H9 (cell line): ENCODE measurements around the gene PHLDB1. TPM values are rescaled to one million over a fixed set of nuclear protein-coding genes. Genes with fewer than 3 reads are reported as not detected.

ENCODE experiments used
- DNase-seq: peaks from one replicate; pipeline ENCODE4 v3.0.0-alpha.2; 2017
- H2AFZ ChIP-seq: one replicate; pipeline ENCODE4 v1.6.1; 2013; ENCODE audit warnings: mild to moderate bottlenecking, low read length, control low read depth, moderate library complexity
- H2AK5ac ChIP-seq: 2 replicates; pipeline ENCODE4 v1.6.1; 2013; ENCODE audit warnings: low read length, control low read depth, mixed read lengths; ENCODE audit not compliant: insufficient read length
- H2BK120ac ChIP-seq: one replicate; pipeline ENCODE4 v1.6.1; 2013; ENCODE audit warnings: low read depth, mild to moderate bottlenecking, low read length, control low read depth, inconsistent platforms; ENCODE audit not compliant: poor library complexity, severe bottlenecking
- H2BK12ac ChIP-seq: 2 replicates; pipeline ENCODE4 v1.6.1; 2013; ENCODE audit warnings: low read length, control low read depth, mixed read lengths, low read depth; ENCODE audit not compliant: insufficient read length
- H2BK15ac ChIP-seq: 2 replicates; pipeline ENCODE4 v1.6.1; 2013; ENCODE audit warnings: low read depth, low read length, control low read depth
- H2BK20ac ChIP-seq: one replicate; pipeline ENCODE4 v1.6.1; 2013; ENCODE audit warnings: low read depth, mild to moderate bottlenecking, low read length, control low read depth, inconsistent platforms; ENCODE audit not compliant: poor library complexity, severe bottlenecking
- H2BK5ac ChIP-seq: 2 replicates; pipeline ENCODE4 v1.6.1; 2013; ENCODE audit warnings: low read length, control low read depth, mixed read lengths; ENCODE audit not compliant: insufficient read length
- H3K14ac ChIP-seq: 2 replicates; pipeline ENCODE4 v1.6.1; 2013; ENCODE audit warnings: low read length, control low read depth; ENCODE audit not compliant: insufficient read depth
- H3K18ac ChIP-seq: 2 replicates; pipeline ENCODE4 v1.6.1; 2013; ENCODE audit warnings: low read depth, mild to moderate bottlenecking, mixed read lengths, low read length, control low read depth; ENCODE audit not compliant: insufficient read length
- H3K23ac ChIP-seq: 2 replicates; pipeline ENCODE4 v1.6.1; 2013; ENCODE audit warnings: low read length, control low read depth, mixed read lengths, low read depth; ENCODE audit not compliant: insufficient read length
- H3K23me2 ChIP-seq: 2 replicates; pipeline ENCODE4 v1.6.1; 2013; ENCODE audit warnings: low read depth, mild to moderate bottlenecking, mixed read lengths, low read length, control low read depth; ENCODE audit not compliant: insufficient read length, poor library complexity, severe bottlenecking
- H3K27ac ChIP-seq: 2 replicates; pipeline ENCODE4 v1.5.1; 2013; ENCODE audit warnings: low read length, control low read depth, mixed read lengths, low read depth; ENCODE audit not compliant: insufficient read length
- H3K27me3 ChIP-seq: 2 replicates; pipeline ENCODE4 v1.6.1; 2013; ENCODE audit warnings: low read length, control low read depth, inconsistent platforms; ENCODE audit not compliant: insufficient read depth
- H3K4ac ChIP-seq: 2 replicates; pipeline ENCODE4 v1.6.1; 2013; ENCODE audit warnings: low read depth, mild to moderate bottlenecking, control low read depth, inconsistent platforms, low read length, moderate library complexity
- H3K4me1 ChIP-seq: 2 replicates; pipeline ENCODE4 v1.6.1; 2013; ENCODE audit warnings: low read length, control low read depth, inconsistent platforms; ENCODE audit not compliant: insufficient read depth
- H3K4me2 ChIP-seq: 2 replicates; pipeline ENCODE4 v1.6.1; 2013; ENCODE audit warnings: low read length, control low read depth, mixed read lengths; ENCODE audit not compliant: insufficient read length, insufficient read depth
- H3K56ac ChIP-seq: 2 replicates; pipeline ENCODE4 v1.6.1; 2013; ENCODE audit warnings: low read depth, mild to moderate bottlenecking, mixed read lengths, low read length, control low read depth; ENCODE audit not compliant: insufficient read length
- H3K79me1 ChIP-seq: 2 replicates; pipeline ENCODE4 v1.6.1; 2013; ENCODE audit warnings: low read depth, mild to moderate bottlenecking, moderate library complexity, low read length, control low read depth, inconsistent platforms; ENCODE audit not compliant: insufficient read depth, poor library complexity, severe bottlenecking
- H3K79me2 ChIP-seq: 2 replicates; pipeline ENCODE4 v1.6.1; 2013; ENCODE audit warnings: low read length, control low read depth, inconsistent platforms; ENCODE audit not compliant: insufficient read depth
- H3K9ac ChIP-seq: 2 replicates; pipeline ENCODE4 v1.6.1; 2013; ENCODE audit warnings: low read length, control low read depth, mixed read lengths; ENCODE audit not compliant: insufficient read length; ENCODE audit errors: extremely low read depth
- H3K9me3 ChIP-seq: one replicate; pipeline ENCODE4 v1.6.1; 2013; ENCODE audit warnings: low read depth, low read length, inconsistent platforms; ENCODE audit not compliant: control insufficient read depth
- H3T11ph ChIP-seq: one replicate; pipeline ENCODE4 v1.6.1; 2013; ENCODE audit warnings: mild to moderate bottlenecking, low read length, control low read depth, inconsistent platforms
- H4K20me1 ChIP-seq: one replicate; pipeline ENCODE4 v1.6.1; 2013; ENCODE audit not compliant: control insufficient read depth, insufficient read length, insufficient read depth
- H4K5ac ChIP-seq: 2 replicates; pipeline ENCODE4 v1.6.1; 2013; ENCODE audit warnings: low read depth, mild to moderate bottlenecking, mixed read lengths, low read length, control low read depth; ENCODE audit not compliant: insufficient read length
- H4K8ac ChIP-seq: replicated peaks from 2 replicates; pipeline ENCODE4 v1.6.1; 2013; ENCODE audit warnings: low read length, control low read depth, mixed read lengths, low read depth; ENCODE audit not compliant: insufficient read length
- H4K91ac ChIP-seq: 2 replicates; pipeline ENCODE4 v1.6.1; 2013; ENCODE audit warnings: low read depth, mild to moderate bottlenecking, moderate library complexity, mixed read lengths, low read length, control low read depth; ENCODE audit not compliant: insufficient read length
- H3K27ac Mint-ChIP-seq, 3 experiments: 2 replicates in 2 of 3; 3 replicates in 1 of 3; pipeline ENCODE4 v1.8.0; 2020 to 2021; ENCODE audit warnings: mixed read lengths in 3 of 3, mild to moderate bottlenecking in 1 of 3, moderate library complexity in 1 of 3
- H3K27me3 Mint-ChIP-seq: 2 replicates; pipeline ENCODE4 v1.8.0; 2021; ENCODE audit warnings: low read depth, mild to moderate bottlenecking, moderate library complexity, mixed read lengths
- H3K36me3 Mint-ChIP-seq, 3 experiments: 2 replicates in 2 of 3; 3 replicates in 1 of 3; pipeline ENCODE4 v1.8.0; 2020 to 2021; ENCODE audit warnings: low read depth in 3 of 3, mixed read lengths in 3 of 3; ENCODE audit not compliant: insufficient read depth in 1 of 3
- H3K4me1 Mint-ChIP-seq, 2 experiments: 2 replicates each; pipeline ENCODE4 v1.8.0; 2020; ENCODE audit warnings: mixed read lengths in 2 of 2
- H3K4me3 Mint-ChIP-seq, 2 experiments: 2 replicates in 1 of 2; 3 replicates in 1 of 2; pipeline ENCODE4 v1.8.0; 2020 to 2021; ENCODE audit warnings: mild to moderate bottlenecking in 2 of 2, mixed read lengths in 2 of 2, moderate library complexity in 1 of 2
- H3K9me3 Mint-ChIP-seq, 2 experiments: 2 replicates in 1 of 2; 3 replicates in 1 of 2; pipeline ENCODE4 v1.8.0; 2020; ENCODE audit warnings: mild to moderate bottlenecking in 2 of 2, mixed read lengths in 2 of 2, moderate library complexity in 1 of 2
- CTCF ChIP-seq: fragments of 200-600 bp; sonication (generic); conservative IDR thresholded peaks from 3 replicates; pipeline ENCODE4 v1.8.0; 2021; ENCODE audit warnings: antibody characterized with exemption, mild to moderate bottlenecking
- WGBS: extraction: QIAGEN DNeasy Blood & Tissue Kit; methylation state at CpG from one replicate; pipeline ENCODE4 v1.1.7; 2013; ENCODE audit warnings: missing lambda C conversion rate, low lambda C conversion rate, mixed read lengths; ENCODE audit not compliant: insufficient read length; ENCODE audit errors: extremely low coverage; 5-methylcytosine and 5-hydroxymethylcytosine counted together
- total RNA-seq: library from RNA; stranded (reverse); gene quantifications from 2 replicates; pipeline ENCODE4 v1.2.1, GENCODE V29; 2021

Gene PHLDB1
- total RNA-seq, 1 experiment from 2014 or later = 56.0 TPM

- H3K9me3 Mint-ChIP-seq = no peaks in the 10 kb centered on the region
- H4K20me1 ChIP-seq = peaks cover 2% of the 10 kb centered on the region
- peak; percentile 47 for DNase-seq
- H3K23me2 ChIP-seq = no peaks in the 10 kb centered on the region
- no peak overlapping the region for H3K18ac ChIP-seq
- no peak overlapping the region for H3K4me3 Mint-ChIP-seq
- H3K79me1 ChIP-seq = no peaks in the 10 kb centered on the region
- H4K5ac ChIP-seq = no peak overlapping the region
- H2BK5ac ChIP-seq = no peak overlapping the region
- H3K9ac ChIP-seq = no peak overlapping the region
- H3K27ac ChIP-seq = no peak overlapping the region
- H2BK20ac ChIP-seq = no peak overlapping the region
- H4K8ac ChIP-seq = no peak overlapping the region
- H2AK5ac ChIP-seq = no peak overlapping the region
- no peak overlapping the region for H4K91ac ChIP-seq
- H3K4me2 ChIP-seq = no peak overlapping the region
- H3K9me3 ChIP-seq = no peaks in the 10 kb centered on the region
- H3K14ac ChIP-seq = no peak overlapping the region
- H3K23ac ChIP-seq = no peak overlapping the region
- peaks cover 3% of the 10 kb centered on the region; the same call in 1 of the 2 replicates for H3K4me1 ChIP-seq
- peak overlapping the region; percentile 45 to 68 (median 47); a peak in 3 of 7 replicates for H3K27ac Mint-ChIP-seq
- WGBS = no CpG with 5 or more reads among the region's 16 CpGs
- no peak overlapping the region for H2BK15ac ChIP-seq
- no peaks in the 10 kb centered on the region for H3K27me3 ChIP-seq
- peaks cover 36 to 41% of the 10 kb centered on the region in 2 experiments for H3K4me1 Mint-ChIP-seq
- no peak for TF ChIP-seq CTCF
- peaks cover 3 to 26% (median 24%) of the 10 kb centered on the region in 3 experiments; a peak in 5 of 7 replicates for H3K36me3 Mint-ChIP-seq
- H2BK120ac ChIP-seq = no peak overlapping the region
- H3K4ac ChIP-seq = no peak overlapping the region
- no peak overlapping the region for H3K56ac ChIP-seq
- H2BK12ac ChIP-seq = no peak overlapping the region
- no peak overlapping the region for H2AFZ ChIP-seq
- H3K79me2 ChIP-seq = no peaks in the 10 kb centered on the region
- no peaks in the 10 kb centered on the region; the same call in 1 of the 2 replicates for H3K27me3 Mint-ChIP-seq
- no peak overlapping the region for H3T11ph ChIP-seq
These were observed 51.3 kb downstream of the PHLDB1 start for GRCh38 chr11:118658429-118659313.
